Osteoblast (primary cell): ENCODE data around the gene MYRFL. TPM values are rescaled to one million over a fixed set of nuclear protein-coding genes. Genes with fewer than 3 reads are reported as not detected.

Source experiments
- DNase-seq: peaks from one replicate; pipeline ENCODE4 v3.0.0; 2011; ENCODE audit warnings: low spot score, mixed read lengths; ENCODE audit not compliant: insufficient read length; ENCODE audit errors: missing footprints
- H2AFZ ChIP-seq: 2 replicates; pipeline ENCODE4 v1.6.0; 2011; ENCODE audit warnings: mild to moderate bottlenecking, low read length
- H3K27ac ChIP-seq: 2 replicates; pipeline ENCODE4 v1.5.1; 2011; ENCODE audit warnings: mild to moderate bottlenecking, low read depth, low read length, moderate library complexity
- H3K27me3 ChIP-seq: 2 replicates; pipeline ENCODE4 v1.6.0; 2012; ENCODE audit warnings: mild to moderate bottlenecking, control low read depth, inconsistent platforms, low read length, moderate library complexity; ENCODE audit not compliant: insufficient read depth
- H3K36me3 ChIP-seq: 2 replicates; pipeline ENCODE4 v1.5.1; 2011; ENCODE audit warnings: mild to moderate bottlenecking, low read length, control low read depth, moderate library complexity; ENCODE audit not compliant: insufficient read depth
- H3K4me1 ChIP-seq: 2 replicates; pipeline ENCODE4 v1.5.1; 2011; ENCODE audit warnings: mild to moderate bottlenecking, low read length, control low read depth, moderate library complexity; ENCODE audit not compliant: insufficient read depth
- H3K4me2 ChIP-seq: 2 replicates; pipeline ENCODE4 v1.6.0; 2011; ENCODE audit warnings: mild to moderate bottlenecking, low read length; ENCODE audit not compliant: insufficient read depth
- H3K4me3 ChIP-seq: fragments of 200-600 bp; sonication (generic); 3 replicates; pipeline ENCODE4 v1.5.1; 2012; ENCODE audit warnings: mild to moderate bottlenecking, low read length, inconsistent platforms; ENCODE audit not compliant: insufficient read depth
- H3K79me2 ChIP-seq: 2 replicates; pipeline ENCODE4 v1.6.0; 2012; ENCODE audit warnings: mild to moderate bottlenecking, low read length, control low read depth, inconsistent platforms; ENCODE audit not compliant: insufficient read depth
- H3K9me3 ChIP-seq: 2 replicates; pipeline ENCODE4 v1.5.1; 2011; ENCODE audit warnings: low read depth, low read length, control low read depth
- H4K20me1 ChIP-seq: 2 replicates; pipeline ENCODE4 v1.6.0; 2012; ENCODE audit warnings: mild to moderate bottlenecking, low read length, control low read depth; ENCODE audit not compliant: insufficient read depth
- CTCF ChIP-seq: IDR thresholded peaks from 2 replicates; pipeline ENCODE4 v1.5.1; 2011; ENCODE audit warnings: mild to moderate bottlenecking, low read depth, low read length, moderate library complexity; ENCODE audit errors: extremely low read depth
- total RNA-seq: library from RNA; depleted of rRNA; stranded (reverse); fragments of >200 nt; gene quantifications from 2 replicates; pipeline ENCODE4 v1.2.3, GENCODE V29; 2012

The MYRFL gene
- total RNA-seq, 1 donor: not detected

GRCh38 chr12:70005864-70006618 is 181.0 kb downstream of the MYRFL start:
- TF ChIP-seq CTCF: no peak
- H3K4me3 ChIP-seq: no peak overlapping the region

GRCh38 chr12:70006619-70006973 is 181.6 kb downstream of the MYRFL start:
- Histone ChIP-seq H2AFZ (no peak overlapping the region), H3K9me3 (no peaks in the 10 kb centered on the region), H3K4me1 (no peaks in the 10 kb centered on the region), H3K79me2 (no peaks in the 10 kb centered on the region), H3K4me3 (no peak overlapping the region), H3K27ac (no peak overlapping the region), H3K36me3 (no peaks in the 10 kb centered on the region), H4K20me1 (no peaks in the 10 kb centered on the region), H3K27me3 (no peaks in the 10 kb centered on the region), H3K4me2 (no peak overlapping the region)
- no peak for DNase-seq
- TF ChIP-seq CTCF: no peak

More at GRCh38 chr12:70005864-70006618, 181.0 kb downstream of the MYRFL start:
- no peaks in the 10 kb centered on the region for H3K79me2 ChIP-seq
- H4K20me1 ChIP-seq: no peaks in the 10 kb centered on the region
- no peaks in the 10 kb centered on the region for H3K27me3 ChIP-seq
- H3K27ac ChIP-seq: no peak overlapping the region
- H3K4me1 ChIP-seq: no peaks in the 10 kb centered on the region
- no peak for DNase-seq
- H3K9me3 ChIP-seq: no peaks in the 10 kb centered on the region
- no peak overlapping the region for H3K4me2 ChIP-seq
- no peaks in the 10 kb centered on the region for H3K36me3 ChIP-seq
- H2AFZ ChIP-seq: no peak overlapping the region

- H3K27me3 ChIP-seq: no peaks in the 10 kb centered on the region
- DNase-seq: no peak
- no peak for TF ChIP-seq CTCF
These were observed 182.7 kb downstream of the MYRFL start for GRCh38 chr12:70007687-70008086.

More at GRCh38 chr12:70007687-70008086, 182.7 kb downstream of the MYRFL start:
- H4K20me1 ChIP-seq: no peaks in the 10 kb centered on the region
- H3K79me2 ChIP-seq: no peaks in the 10 kb centered on the region
- H3K4me2 ChIP-seq: no peak overlapping the region
- no peak overlapping the region for H3K4me3 ChIP-seq
- H2AFZ ChIP-seq: no peak overlapping the region
- H3K9me3 ChIP-seq: no peaks in the 10 kb centered on the region
- H3K27ac ChIP-seq: no peak overlapping the region
- no peaks in the 10 kb centered on the region for H3K4me1 ChIP-seq
- no peaks in the 10 kb centered on the region for H3K36me3 ChIP-seq

Other genes with a start within 250 kb of the MYRFL start
- 187 and 210 TPM in 2 replicates for gene CCT2, start 239.8 kb upstream of the MYRFL start, total RNA-seq
- not detected in 2 replicates for gene LRRC10, start 214.3 kb upstream of the MYRFL start, total RNA-seq
- gene BEST3, start 125.9 kb upstream of the MYRFL start, total RNA-seq: under 0.01 TPM in 1 of 2 replicates, not detected in the other
- gene RAB3IP, start 86.4 kb upstream of the MYRFL start, total RNA-seq: 13.3 and 13.4 TPM in 2 replicates